ENCODE results near the gene BAZ1B.
"Not testable (repeated sequence)": the region's sequence is repeated elsewhere in the genome, so short reads cannot be mapped to it uniquely, and the experiment has no call there.

The BAZ1B gene

DNA sequence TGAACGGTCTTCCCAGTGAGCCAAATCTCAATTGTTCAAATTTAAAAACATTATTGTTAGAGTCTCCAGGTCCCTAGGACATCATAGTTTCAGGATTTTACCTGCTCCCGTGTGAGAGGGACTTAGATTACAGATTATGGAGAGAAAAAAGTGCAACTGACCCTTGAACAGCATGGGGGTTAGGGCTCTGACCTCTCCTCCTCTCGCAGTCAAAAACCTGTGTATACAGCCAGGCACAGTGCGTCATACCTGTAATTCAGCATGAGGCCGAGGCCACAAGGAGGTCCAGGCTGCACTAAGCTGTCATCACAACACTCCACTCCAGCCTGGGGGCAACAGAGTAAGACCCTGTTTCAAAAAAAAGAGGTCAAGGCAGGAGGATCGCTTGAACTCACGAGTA lies 25.5 kb downstream of the BAZ1B start:
- no peak for DNase-seq (ENCODE audit: low spot score)

DNA sequence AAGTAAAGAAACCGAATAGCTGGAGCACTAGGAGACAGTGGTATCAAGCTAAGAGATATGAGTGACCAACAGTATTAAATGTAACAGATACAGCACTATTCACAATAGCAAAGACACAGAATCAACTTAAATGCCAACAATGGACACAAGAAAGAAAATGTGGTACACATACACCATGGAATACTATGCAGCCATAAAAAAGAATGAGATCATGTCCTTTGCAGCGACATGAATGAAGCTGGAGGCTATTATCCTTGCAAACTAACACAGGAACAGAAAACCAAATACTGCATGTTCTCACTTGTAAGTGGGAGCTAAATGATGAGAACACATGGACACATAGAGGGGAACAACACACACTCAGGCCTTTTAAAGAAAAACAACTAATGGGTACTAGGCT lies 26.6 kb downstream of the BAZ1B start:
- not testable (repeated sequence) for DNase-seq (ENCODE audit: low spot score)

DNA sequence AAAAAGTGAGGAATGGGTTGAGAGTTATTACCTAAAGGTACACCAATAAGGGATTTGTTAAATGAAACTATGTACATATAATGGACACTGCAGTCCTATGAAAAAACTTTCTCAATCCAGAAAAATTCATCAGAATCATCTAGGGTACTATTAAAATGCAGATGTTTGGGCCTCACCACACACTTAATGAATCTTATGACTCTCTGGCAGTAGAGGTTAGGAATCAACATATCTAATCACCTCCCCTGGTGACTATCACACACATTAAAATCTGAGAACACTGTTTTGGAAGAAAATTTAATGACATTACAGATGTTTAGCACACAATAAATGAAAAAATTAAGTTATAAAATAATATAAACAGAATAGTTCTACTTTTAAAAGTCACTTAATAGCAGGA lies 32.1 kb downstream of the BAZ1B start:
- DNase-seq (ENCODE audit: low spot score): no peak

DNA sequence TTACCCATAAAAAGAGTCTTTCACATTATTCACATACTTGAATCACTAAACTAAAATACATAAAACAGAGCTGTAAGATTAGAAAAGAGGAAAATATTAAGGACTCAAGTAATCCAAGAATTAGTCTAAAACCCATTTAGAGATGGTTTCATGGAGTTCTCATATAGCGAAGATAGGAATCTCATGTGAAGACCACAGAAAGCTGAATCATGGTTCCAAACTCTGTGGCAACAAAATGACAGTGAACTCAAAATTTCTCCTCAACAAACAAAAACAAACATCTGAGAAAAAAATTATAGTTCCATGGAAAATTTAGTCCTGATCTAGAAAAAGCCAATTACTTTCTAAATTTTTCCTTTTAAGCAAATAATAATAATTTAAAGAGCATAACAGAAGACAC lies 34.6 kb downstream of the BAZ1B start:
- no peak for DNase-seq (ENCODE audit: low spot score)

DNA sequence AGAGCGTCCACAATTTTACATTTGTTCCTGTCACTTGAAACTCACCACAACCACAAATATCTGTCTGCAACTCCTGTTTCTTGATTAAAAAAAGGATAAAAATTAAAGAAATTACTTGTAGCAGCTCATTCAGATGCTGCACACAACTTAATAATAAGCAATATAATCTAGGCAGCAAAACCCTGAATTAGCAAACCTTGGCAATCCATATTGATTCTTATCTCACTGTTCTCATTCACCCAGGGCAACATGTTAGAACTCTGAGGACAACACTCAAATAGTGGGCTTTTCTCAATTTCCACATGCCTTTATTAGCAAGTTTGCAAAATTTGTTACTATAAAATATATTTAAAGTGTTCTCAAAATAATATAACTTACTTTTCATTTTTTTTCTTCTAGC lies 38.9 kb downstream of the BAZ1B start:
- no peak for DNase-seq (ENCODE audit: low spot score)

DNA sequence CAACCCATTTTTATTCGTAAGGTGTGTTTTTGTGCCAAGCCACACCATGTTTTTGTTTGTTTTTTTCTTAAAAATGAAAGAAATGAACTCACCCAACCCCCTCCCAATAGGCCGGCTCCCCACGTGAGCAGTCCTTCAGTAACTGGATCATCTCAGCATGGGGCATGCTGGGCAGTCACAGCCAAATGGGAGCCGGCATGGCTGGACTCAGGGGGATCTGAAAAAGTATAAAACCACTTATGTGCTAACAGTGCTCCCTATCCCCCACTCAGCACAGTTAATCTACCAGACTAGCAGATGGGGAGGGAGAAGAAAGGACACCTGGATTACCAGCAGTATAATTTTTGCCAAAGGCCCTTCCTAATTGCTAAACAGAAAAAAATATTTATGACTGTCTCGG lies 39.3 kb downstream of the BAZ1B start:
- DNase-seq (ENCODE audit: low spot score): no peak

DNA sequence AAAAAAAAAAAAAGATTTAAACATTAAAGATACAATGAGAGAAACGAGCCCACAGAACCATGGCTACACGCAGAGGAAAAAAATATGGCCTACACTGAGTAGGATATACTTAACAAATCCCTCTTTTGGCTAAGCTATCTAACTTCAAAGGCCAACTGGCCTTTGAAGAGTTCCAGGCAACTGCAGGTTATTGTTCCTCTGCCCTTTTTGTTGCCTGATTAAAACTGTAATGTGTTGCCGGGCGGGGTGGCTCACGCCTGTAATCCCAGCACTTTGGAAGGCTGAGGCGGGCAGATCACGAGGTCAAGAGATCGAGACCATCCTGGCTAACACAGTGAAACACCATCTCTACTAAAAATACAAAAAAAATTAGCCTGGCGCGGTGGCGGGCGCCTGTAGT lies 40.6 kb downstream of the BAZ1B start:
- not testable (repeated sequence) for DNase-seq (ENCODE audit: low spot score)

DNA sequence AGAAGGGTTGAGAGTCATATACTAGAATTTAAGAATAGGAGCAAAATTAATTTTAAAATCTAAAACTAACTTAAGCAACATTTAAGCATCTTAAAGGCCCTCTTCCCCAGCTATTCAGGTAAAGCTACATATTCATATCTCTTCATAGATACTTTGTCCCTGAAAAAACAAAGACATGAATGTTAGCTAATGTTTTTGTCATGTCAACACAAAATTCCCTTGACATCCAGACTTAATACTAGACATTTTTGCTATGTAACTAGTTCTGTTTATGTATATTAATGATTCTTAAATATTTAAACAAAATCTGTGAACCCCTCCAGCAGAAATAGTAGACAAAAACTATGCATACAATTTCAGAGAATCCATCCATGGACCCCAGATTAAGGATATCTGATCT lies 43.5 kb downstream of the BAZ1B start:
- no peak for DNase-seq (ENCODE audit: low spot score)

DNA sequence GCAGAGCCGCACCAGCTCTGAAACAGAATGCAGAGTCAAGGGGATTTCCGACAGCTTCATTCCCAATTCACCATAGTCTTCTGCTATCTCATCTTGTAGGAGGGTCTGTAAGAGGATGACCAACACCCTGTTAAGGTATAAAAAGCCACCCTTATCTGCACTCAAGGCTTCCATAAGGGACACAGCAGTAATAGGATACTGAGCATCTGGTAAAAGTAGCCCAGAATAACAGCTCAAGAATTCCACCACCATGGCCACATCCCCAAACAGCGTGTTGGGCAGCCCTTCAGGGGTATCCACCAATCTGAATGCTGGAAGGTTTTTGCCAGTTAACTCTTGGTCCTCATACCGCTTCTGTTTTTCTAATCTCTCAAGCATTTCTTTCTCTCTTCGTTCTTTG lies 44.7 kb downstream of the BAZ1B start:
- DNase-seq (ENCODE audit: low spot score): no peak

DNA sequence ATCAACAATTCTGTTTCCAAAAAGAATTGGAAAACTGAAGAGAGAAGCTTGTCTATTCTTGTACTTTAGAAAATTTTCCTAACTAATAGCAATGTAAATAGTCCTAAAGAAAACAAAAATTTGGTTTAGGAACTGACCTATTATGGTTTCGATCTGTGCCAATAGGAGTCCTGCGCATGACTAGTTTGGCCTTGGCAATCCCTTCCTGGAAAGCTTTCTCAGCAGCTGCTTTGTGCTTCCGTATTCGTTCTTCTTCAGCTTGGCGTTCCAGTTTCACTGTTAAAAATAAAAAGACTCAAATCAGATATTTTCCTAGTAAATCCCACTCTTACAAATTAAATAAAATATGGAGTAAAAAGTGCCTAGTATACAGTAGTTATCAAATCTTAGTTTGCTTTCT lies 51.9 kb downstream of the BAZ1B start:
- no peak for DNase-seq (ENCODE audit: low spot score)

DNA sequence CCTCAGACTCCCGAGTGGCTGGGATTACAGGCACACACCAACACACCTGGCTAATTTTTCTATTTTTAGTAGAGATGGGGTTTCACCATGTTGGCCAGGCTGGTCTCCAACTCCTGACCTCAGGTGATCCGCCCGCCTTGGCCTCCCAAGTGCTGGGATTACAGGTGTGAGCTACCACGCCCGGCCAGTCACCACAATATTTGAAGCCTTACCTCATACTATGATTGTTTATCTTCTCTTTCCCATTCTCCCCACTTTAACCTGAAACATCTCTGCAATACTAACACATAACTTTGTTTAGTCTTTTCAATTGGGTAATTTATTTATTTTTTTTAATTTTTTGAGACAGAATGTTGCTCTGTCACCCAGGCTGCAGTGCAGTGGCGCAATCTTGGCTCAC lies 55.0 kb downstream of the BAZ1B start:
- not testable (repeated sequence) for DNase-seq (ENCODE audit: low spot score)

DNA sequence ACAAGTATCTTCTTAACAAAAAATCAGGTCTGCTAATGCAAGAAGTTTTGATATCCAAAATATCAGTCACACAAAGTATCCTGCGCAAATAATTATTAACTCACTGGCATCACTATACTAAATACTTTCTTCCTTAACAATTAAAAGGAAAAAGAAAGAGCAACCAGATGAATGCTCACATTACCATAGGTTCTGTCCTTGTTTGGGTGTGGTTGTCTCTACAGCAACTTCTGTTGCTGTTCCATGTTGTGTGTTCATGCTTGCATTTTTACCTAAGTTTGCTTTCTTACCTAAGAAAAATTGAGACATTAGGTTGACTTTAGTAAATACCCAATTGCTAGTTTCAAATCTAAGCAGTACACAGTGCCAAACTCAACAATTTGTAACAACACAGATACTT lies 56.0 kb downstream of the BAZ1B start:
- DNase-seq (ENCODE audit: low spot score): no peak

DNA sequence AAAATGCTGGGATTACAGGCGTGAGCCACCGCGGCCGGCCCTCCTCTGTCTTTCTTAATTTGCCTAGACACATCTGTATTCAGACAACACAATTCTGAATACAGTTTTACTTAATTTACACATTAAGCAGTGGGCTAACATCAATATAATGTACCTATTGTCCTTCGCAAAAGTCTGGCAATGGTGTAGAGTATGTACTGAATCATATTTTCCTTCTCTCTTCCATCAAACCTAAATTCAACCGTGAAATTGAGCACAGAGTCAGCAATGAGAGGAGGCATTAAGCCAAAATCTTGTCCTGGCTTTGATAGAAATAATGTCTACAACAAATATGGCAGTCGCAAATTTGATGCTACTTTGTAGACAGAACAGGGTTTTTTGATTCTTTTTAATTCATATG lies 58.1 kb downstream of the BAZ1B start:
- DNase-seq (ENCODE audit: low spot score): no peak

DNA sequence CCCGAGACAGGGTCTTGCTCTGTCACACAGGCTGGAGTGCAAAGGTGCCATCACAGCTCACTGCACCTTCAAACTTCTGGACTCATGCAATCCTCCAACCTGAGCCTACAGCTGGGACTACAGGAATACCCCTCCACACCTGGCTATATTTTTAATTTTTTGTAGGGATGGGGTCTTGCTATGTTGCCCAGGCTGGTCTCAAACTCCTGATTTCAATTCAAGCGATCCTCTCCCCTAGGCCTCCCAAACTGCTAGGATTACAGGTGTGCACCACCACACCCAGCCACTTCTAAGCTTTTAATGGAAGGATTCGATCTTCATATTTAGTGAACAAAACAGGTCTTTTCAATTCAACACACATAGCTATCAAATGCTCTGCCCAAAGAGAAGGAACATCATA lies 58.8 kb downstream of the BAZ1B start:
- no peak for DNase-seq (ENCODE audit: low spot score)

DNA sequence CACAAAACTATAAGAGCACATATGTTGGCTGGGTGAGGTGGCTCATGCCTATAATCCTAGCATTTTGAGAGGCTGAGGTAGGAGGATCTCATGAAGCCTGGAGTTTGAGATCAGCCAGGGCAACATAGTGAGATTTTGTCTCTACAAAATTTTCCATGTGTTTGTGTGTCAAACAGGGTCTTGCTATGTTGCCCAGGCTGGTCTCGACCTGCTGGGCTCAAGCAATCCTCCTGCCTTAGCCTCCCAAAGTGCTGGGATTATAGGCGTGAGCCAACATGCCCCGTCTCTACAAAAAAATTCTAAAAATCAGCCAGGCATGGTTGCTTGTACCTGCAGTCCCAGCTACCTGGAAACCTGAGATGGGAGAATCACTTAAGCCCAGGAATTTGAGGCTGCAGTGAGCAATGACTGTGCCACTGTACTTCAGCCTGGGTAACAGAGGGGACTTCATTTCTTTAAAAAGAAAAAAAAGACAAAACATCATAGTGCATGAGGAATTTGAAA lies 60.3 kb downstream of the BAZ1B start:
- no peak for DNase-seq (ENCODE audit: low spot score)

DNA sequence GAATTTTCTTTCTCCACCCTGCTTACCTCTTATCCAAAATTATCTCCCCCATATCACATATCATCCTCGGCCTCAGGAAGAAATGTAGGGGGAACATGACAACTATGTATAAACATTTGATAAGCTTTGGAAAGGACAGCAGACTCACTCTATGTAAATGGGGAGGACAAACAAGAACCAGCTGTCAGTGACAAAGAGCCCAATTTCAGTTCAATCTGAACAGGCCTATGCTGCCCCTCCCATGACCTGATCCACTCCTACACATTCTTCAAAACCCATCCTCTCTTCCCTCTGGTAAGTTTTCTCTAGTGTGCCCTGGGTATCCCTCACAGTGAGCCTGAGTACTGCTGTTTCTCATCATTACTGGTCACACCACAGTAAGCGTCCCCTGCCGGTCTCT lies 67.7 kb downstream of the BAZ1B start:
- no peak for DNase-seq (ENCODE audit: low spot score)

DNA sequence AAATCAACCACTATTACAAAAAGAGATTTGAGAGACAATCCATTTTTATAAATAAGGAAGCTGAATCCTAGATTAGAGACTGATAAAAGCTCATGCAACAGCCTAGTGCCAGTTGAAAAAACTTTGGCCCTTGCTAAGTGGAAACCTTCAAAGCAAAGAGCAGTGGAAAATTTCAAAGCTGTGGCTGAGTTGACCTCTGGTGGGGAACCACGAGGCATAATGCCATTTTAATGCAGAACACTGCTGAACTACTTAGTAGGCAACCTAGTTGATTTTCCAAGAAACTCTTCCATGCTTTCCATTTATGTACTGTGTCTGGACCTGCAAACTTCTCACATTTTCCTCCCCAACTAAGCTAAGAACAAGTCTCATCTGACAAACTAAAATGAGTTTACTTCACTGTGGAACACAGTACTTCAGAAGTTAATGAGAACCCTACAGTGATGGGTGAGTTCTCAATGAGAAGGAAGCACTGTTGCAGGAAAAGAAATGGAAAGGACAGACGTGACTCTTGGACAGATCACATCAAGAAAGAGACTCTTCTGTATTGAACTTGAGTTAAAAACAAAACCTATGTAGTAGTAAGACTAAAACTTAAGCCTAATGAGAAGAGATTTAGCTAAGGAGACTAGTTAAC lies 69.0 kb downstream of the BAZ1B start:
- no peak for DNase-seq (ENCODE audit: low spot score)

DNA sequence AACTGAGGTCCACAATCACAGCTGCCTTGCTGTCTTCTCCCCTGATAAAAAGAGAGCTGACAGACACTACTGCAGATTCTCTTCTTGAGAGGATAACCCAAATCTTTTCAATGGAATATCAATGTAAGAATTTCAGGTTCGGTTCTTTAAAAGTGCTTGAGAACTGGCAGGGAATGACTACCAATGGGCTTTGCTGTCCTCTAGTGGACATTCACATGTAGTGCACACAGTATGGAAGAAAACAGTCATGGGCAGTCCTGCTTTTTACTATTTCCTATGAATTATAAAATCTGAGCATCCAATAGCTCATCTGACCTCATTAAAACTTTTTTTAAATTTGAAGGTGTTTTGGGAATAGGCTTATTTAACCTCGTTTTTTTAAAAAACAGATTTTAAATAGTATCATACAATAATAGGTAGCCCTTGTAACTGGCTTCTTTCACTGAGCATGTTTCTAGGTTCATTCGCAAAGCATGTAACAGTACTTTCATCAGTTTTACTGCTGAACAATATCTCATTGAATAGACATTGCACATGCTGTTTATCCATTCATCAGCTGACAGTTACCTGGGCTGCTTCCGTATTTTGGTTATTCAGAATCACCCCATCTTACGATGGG lies 70.2 kb downstream of the BAZ1B start:
- DNase-seq (ENCODE audit: low spot score): peak; percentile 56

DNA sequence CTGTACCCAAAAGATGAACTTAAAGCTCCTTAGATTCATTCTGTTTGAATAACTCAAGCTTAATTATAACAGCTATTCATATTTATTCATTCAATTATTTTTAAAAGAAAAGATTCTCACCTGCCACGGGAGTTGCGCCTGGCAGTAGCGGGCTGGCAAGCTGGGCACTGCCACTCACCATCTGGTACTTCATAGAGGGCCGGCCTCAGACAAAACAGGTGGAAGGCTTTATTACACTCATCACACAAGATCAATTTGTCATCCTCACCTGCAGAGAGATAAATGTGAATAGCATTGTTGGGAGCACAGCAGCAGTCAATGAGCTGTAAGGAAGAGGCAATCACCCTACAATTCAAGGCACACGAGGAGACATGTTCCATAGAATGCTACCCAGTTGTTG lies 72.7 kb downstream of the BAZ1B start:
- no peak for DNase-seq (ENCODE audit: low spot score)

DNA sequence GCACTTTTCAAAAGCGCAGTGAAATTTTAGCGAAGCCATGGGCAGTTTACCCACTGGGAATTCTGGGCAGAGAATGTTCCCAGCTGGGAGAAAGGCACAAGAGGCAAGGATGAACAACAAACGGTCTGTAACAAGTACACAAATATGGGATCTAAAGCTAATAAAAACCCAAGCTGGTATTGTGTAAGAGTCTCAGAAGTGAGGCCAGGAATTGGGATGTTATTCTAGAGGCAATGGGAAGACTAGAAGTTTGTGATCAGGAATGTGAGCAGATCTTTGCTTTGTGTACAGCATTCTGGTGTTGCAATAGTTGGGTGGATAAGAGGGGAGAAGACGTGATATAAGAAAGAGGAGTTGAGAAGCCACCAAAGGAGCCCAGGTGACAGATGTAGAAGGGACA lies 73.5 kb downstream of the BAZ1B start:
- no peak for DNase-seq (ENCODE audit: low spot score)

DNA sequence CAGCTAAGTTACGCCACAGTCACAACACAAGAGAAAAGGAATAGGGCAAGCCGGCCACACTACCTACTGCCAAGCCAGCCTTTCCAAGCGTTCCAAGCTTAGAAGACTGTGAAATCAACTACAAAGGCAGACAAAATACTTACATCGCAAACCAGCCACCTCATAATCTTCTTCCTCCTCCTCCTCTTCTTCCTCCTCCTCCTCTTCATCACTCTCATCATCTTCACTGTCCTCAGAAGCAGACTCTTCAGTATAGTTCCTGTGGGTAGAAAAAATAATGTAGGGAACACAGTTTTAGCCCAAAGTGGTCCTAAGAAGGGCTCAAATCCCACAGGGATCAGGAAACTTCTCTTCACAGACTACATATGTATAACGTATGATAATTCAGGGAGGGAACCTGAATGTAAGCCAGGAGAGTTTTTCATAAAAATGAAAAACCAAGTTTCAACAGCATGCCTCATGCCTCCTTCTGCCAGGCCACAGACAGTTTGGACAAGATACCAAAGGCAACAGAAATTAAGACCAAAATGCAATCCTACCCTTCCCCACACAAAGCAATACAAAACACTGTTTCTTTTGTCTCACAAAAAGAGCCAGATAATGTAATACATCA lies 74.9 kb downstream of the BAZ1B start:
- no peak for DNase-seq (ENCODE audit: low spot score)

DNA sequence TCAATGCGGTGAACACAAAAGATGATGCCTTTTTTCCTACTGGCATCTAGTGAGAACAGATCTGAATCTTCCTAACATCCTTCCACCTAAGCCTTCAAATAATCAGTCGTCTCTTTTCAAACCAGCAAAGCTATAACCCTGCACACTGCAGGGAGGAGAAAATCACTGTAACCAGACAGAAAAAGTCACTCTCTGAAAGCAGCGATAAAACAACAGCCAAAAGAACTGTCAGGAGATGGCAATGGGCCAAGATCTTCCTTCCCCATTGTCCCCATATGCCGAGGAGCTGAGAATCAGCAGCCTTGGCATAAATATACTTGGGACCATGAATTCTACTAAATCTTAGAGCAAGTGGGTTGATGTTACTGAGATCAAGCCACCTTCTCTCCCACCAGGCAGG lies 75.4 kb downstream of the BAZ1B start:
- no peak for DNase-seq (ENCODE audit: low spot score)

DNA sequence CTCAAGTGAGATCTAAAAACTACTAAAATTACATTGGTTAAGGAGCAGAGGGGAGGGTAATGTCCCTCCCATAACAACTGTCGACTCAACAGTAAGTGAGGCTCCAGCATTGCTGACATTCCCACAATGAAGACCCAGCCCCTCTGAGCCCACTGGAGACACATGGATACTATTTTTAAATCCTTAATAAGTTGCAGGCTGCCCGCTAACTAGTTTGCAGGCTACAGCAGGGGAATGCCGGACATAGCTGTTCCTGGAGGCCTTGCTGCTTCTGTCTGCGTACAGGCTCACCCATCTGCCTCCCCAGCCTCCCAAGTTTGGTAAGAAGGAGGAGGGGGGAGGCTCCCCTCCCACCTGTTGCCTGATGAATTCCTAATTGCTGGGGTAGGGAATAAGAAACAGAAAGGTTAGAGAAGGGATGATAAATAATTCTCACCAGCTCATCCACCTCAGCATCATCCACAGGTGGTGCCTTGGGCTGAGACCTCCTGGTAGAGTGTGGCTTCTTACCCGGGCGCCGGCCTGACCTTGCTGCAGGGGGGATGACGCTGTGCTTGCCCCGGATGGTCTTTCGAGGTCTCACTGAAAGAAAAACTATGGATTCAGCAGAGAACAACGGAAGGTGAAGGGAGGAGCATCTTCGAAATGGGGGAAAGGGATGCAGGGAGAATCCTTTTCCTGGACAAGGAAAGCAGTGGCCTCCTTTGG lies 78.4 kb downstream of the BAZ1B start:
- DNase-seq (ENCODE audit: low spot score): no peak
